IMR-90 (cell line): ENCODE measurements around the gene MET. TPM values are rescaled to one million over a fixed set of nuclear protein-coding genes. Genes with fewer than 3 reads are reported as not detected.

ENCODE experiments used
- ATAC-seq: fragments of 200-7000 bp; cut with Tn5 transposase; 2 replicates; pipeline ENCODE4 v1.9.1; 2020; ENCODE audit warnings: low read depth, mild to moderate bottlenecking, moderate library complexity
- BruUV-seq: library from RNA; stranded (reverse); fragments of 400-500 nt; replicated peaks from 2 replicates; lab custom pipeline; 2021; lab: Mats Ljungman, UMichigan
- CTCF ChIA-PET: fragments of 300-600 bp; formaldehyde crosslinking; extraction: SDS; loops from one replicate; lab custom pipeline; 2021; ENCODE audit warnings: antibody characterized with exemption; lab: Yijun Ruan, JAX
- POLR2A ChIA-PET: fragments of 300-600 bp; sonication (Branson Sonifier 250); formaldehyde crosslinking; loops from one replicate; lab custom pipeline; 2022; ENCODE audit warnings: antibody characterized with exemption; ENCODE audit not compliant: unreplicated experiment; lab: Charles Lee
- DNase-seq: peaks from one replicate; pipeline ENCODE4 v3.0.0; 2013
- H2AFZ ChIP-seq: replicated peaks from 2 replicates; pipeline ENCODE3; 2013; ENCODE audit warnings: low read length, mild to moderate bottlenecking; ENCODE audit not compliant: poor library complexity
- H2AK5ac ChIP-seq: 2 replicates; pipeline ENCODE4 v1.6.1; 2013; ENCODE audit warnings: low read depth, low read length, inconsistent platforms
- H2AK9ac ChIP-seq: replicated peaks from 2 replicates; pipeline ENCODE3; 2013; ENCODE audit warnings: mild to moderate bottlenecking, low read depth, low read length, moderate library complexity; ENCODE audit not compliant: poor library complexity
- H2BK120ac ChIP-seq: 2 replicates; pipeline ENCODE4 v1.6.1; 2013; ENCODE audit warnings: low read depth, low read length, inconsistent platforms
- H2BK15ac ChIP-seq: 3 replicates; pipeline ENCODE4 v1.6.1; 2013; ENCODE audit warnings: low read depth, low read length, inconsistent platforms
- H2BK20ac ChIP-seq: 2 replicates; pipeline ENCODE4 v1.6.1; 2013; ENCODE audit warnings: low read depth, mild to moderate bottlenecking, inconsistent platforms, low read length, moderate library complexity
- H2BK5ac ChIP-seq: 2 replicates; pipeline ENCODE4 v1.6.1; 2013; ENCODE audit warnings: mild to moderate bottlenecking, low read depth, low read length, inconsistent platforms; ENCODE audit not compliant: poor library complexity, severe bottlenecking
- H3K14ac ChIP-seq: replicated peaks from 2 replicates; pipeline ENCODE4 v1.6.1; 2013; ENCODE audit warnings: low read depth, low read length, inconsistent platforms
- H3K18ac ChIP-seq: 2 replicates; pipeline ENCODE4 v1.6.1; 2013; ENCODE audit warnings: low read depth, low read length, control low read depth
- H3K23ac ChIP-seq: 2 replicates; pipeline ENCODE4 v1.6.1; 2013; ENCODE audit warnings: low read depth, low read length, inconsistent platforms
- H3K27ac ChIP-seq: 2 replicates; pipeline ENCODE4 v1.5.1; 2013; ENCODE audit warnings: mild to moderate bottlenecking, control low read depth, low read length; ENCODE audit not compliant: insufficient read depth
- H3K27me3 ChIP-seq: 2 replicates; pipeline ENCODE4 v1.6.1; 2013; ENCODE audit warnings: low read length; ENCODE audit not compliant: control insufficient read depth, insufficient read depth
- H3K36me3 ChIP-seq: 2 replicates; pipeline ENCODE4 v1.6.1; 2013; ENCODE audit warnings: low read length, mixed read lengths; ENCODE audit not compliant: control insufficient read depth, insufficient read depth
- H3K4ac ChIP-seq: 2 replicates; pipeline ENCODE4 v1.6.1; 2013; ENCODE audit warnings: low read depth, low read length, inconsistent platforms
- H3K4me1 ChIP-seq: 2 replicates; pipeline ENCODE4 v1.6.1; 2013; ENCODE audit warnings: low read length, mixed read lengths; ENCODE audit not compliant: control insufficient read depth, insufficient read depth
- H3K4me2 ChIP-seq: 2 replicates; pipeline ENCODE4 v1.6.1; 2013; ENCODE audit warnings: low read depth, mild to moderate bottlenecking, control low read depth, low read length, moderate library complexity
- H3K4me3 ChIP-seq: 2 replicates; pipeline ENCODE4 v1.5.1; 2013; ENCODE audit warnings: low read depth, mild to moderate bottlenecking, control low read depth, low read length, moderate library complexity; ENCODE audit not compliant: insufficient read depth
- H3K56ac ChIP-seq: 2 replicates; pipeline ENCODE4 v1.6.1; 2013; ENCODE audit warnings: low read length, inconsistent platforms; ENCODE audit not compliant: insufficient read depth; ENCODE audit errors: extremely low read depth
- H3K79me1 ChIP-seq, 2 experiments: 2 replicates each; pipeline ENCODE4 v1.6.1; 2013; ENCODE audit warnings: low read length in 2 of 2, inconsistent platforms in 1 of 2, low read depth in 1 of 2
- H3K9ac ChIP-seq: 2 replicates; pipeline ENCODE4 v1.6.1; 2013; ENCODE audit warnings: low read depth, low read length, control low read depth
- H3K9me1 ChIP-seq: 2 replicates; pipeline ENCODE4 v1.6.1; 2013; ENCODE audit warnings: low read length, inconsistent platforms; ENCODE audit not compliant: insufficient read depth
- H3K9me3 ChIP-seq: 2 replicates; pipeline ENCODE4 v1.6.1; 2013; ENCODE audit warnings: low read length; ENCODE audit not compliant: control insufficient read depth, insufficient read depth
- H4K20me1 ChIP-seq: 2 replicates; pipeline ENCODE4 v1.6.1; 2013; ENCODE audit warnings: low read length, inconsistent platforms; ENCODE audit not compliant: insufficient read depth
- H4K5ac ChIP-seq: 2 replicates; pipeline ENCODE4 v1.6.1; 2013; ENCODE audit warnings: mild to moderate bottlenecking, low read depth, low read length, control low read depth
- H4K8ac ChIP-seq, 2 experiments: 2 replicates each; pipeline ENCODE4 v1.6.1; 2013; ENCODE audit warnings: low read depth in 2 of 2, low read length in 2 of 2, control low read depth in 1 of 2, inconsistent platforms in 1 of 2
- H4K91ac ChIP-seq: 2 replicates; pipeline ENCODE4 v1.6.1; 2013; ENCODE audit warnings: low read depth, low read length, inconsistent platforms; ENCODE audit not compliant: insufficient read depth
- BHLHE40 ChIP-seq: fragments of 150-350 bp; IDR thresholded peaks from 2 replicates; pipeline ENCODE4 v1.6.1; 2016; ENCODE audit warnings: mild to moderate bottlenecking, low read depth, low read length
- CEBPB ChIP-seq: IDR thresholded peaks from 2 replicates; pipeline ENCODE4 v1.6.1; 2012; ENCODE audit warnings: low read depth, low read length, improper control_type of control experiment
- FOS ChIP-seq: fragments of 150-350 bp; IDR thresholded peaks from 2 replicates; pipeline ENCODE4 v1.6.1; 2016; ENCODE audit warnings: low read depth, low read length
- MAFK ChIP-seq: IDR thresholded peaks from 2 replicates; pipeline ENCODE4 v1.6.1; 2012; ENCODE audit warnings: low read depth, low read length, improper control_type of control experiment
- MAZ ChIP-seq: IDR thresholded peaks from 2 replicates; pipeline ENCODE4 v1.6.1; 2012; ENCODE audit warnings: low read depth, mild to moderate bottlenecking, low read length, improper control_type of control experiment, moderate library complexity, borderline replicate concordance
- MXI1 ChIP-seq: IDR thresholded peaks from 2 replicates; pipeline ENCODE4 v1.6.1; 2012; ENCODE audit warnings: low read depth, mild to moderate bottlenecking, low read length, moderate library complexity, borderline replicate concordance
- NFE2L2 ChIP-seq: fragments of 150-350 bp; IDR thresholded peaks from 2 replicates; pipeline ENCODE4 v1.6.1; 2016; ENCODE audit warnings: low read depth, mild to moderate bottlenecking, low read length
- POLR2A ChIP-seq: IDR thresholded peaks from 2 replicates; pipeline ENCODE4 v1.6.1; 2012; ENCODE audit warnings: mild to moderate bottlenecking, low read depth, low read length
- RAD21 ChIP-seq: IDR thresholded peaks from 2 replicates; pipeline ENCODE4 v1.6.1; 2012; ENCODE audit warnings: low read length, improper control_type of control experiment
- RCOR1 ChIP-seq: IDR thresholded peaks from 2 replicates; pipeline ENCODE4 v1.6.1; 2012; ENCODE audit warnings: mild to moderate bottlenecking, low read length, improper control_type of control experiment; ENCODE audit not compliant: insufficient replicate concordance
- SMC3 ChIP-seq: fragments of 150-350 bp; IDR thresholded peaks from 2 replicates; pipeline ENCODE4 v1.6.1; 2016; ENCODE audit warnings: low read depth, mild to moderate bottlenecking, antibody characterized with exemption, low read length, moderate library complexity
- WGBS, 2 experiments: methylation state at CpG; one replicate each; pipeline versions ENCODE4 v1.1.5 to v1.1.7; 2013; ENCODE audit warnings: missing lambda C conversion rate in 2 of 2; ENCODE audit not compliant: insufficient read length in 1 of 2; ENCODE audit errors: extremely low coverage in 2 of 2; 5-methylcytosine and 5-hydroxymethylcytosine counted together
- dilution Hi-C: fragments of 300-500 bp; cut with HindIII; formaldehyde crosslinking; loops from one replicate; pipeline ENCODE4 v1.14.3; 2018; ENCODE audit warnings: low sequenced_read_pairs; ENCODE audit not compliant: unreplicated experiment
- in situ Hi-C: fragments of 300-500 bp; cut with MboI; formaldehyde crosslinking; loops from 3 replicates; pipeline ENCODE4 v1.14.3; 2019; ENCODE audit warnings: low sequenced_read_pairs, inconsistent platforms, mixed read lengths
- intact Hi-C: fragments of 100-400 bp; cut with micrococcal nuclease; formaldehyde crosslinking; loops from 2 replicates; pipeline ENCODE4 v1.10.0; 2022
- polyA plus RNA-seq, 3 experiments: library from polyadenylated mRNA; depleted of rRNA; stranded (reverse); fragments of >200 nt; gene quantifications; 2 replicates each; pipeline ENCODE4 v1.2.3, GENCODE V29; 2012; ENCODE audit warnings: low replicate concordance in 1 of 3
- total RNA-seq: library from RNA; depleted of rRNA; stranded (reverse); fragments of >200 nt; gene quantifications from 2 replicates; pipeline ENCODE4 v1.2.3, GENCODE V29; 2012
- TF ChIP-seq, protein P1 (sequence below): fragments of 150-350 bp; IDR thresholded peaks from 2 replicates; pipeline ENCODE4 v1.6.1; 2017; ENCODE audit warnings: mild to moderate bottlenecking, antibody characterized with exemption, low read length, low read depth
- TF ChIP-seq, protein P2 (sequence below): fragments of 150-350 bp; IDR thresholded peaks from 2 replicates; pipeline ENCODE4 v1.6.1; 2016; ENCODE audit warnings: low read depth, mild to moderate bottlenecking, low read length, moderate library complexity, borderline replicate concordance

Gene MET
- total and polyA plus RNA-seq, 2 of the 4 experiments (the other 2 are of a cell fraction), result 15.0 to 84.6 TPM

DNA sequence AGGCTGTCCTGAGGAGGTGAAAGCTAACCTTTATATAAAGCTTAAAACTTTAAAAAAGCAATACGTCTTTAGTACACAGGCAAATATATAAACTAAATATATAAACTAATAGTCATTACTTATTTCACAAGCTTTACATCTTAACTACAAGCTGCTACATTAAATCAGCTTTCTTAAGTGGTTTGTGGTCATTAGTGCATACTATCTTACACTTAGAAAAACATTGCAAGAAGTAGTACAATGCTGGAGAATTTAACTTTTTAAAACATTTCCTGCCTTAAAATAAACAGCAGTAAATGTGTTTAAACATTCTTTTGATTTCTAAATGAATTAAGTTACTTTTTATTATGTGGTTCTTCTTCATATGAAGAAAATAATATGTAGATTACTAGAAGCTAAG, 36.3 kb downstream of the MET start:
- BruUV-seq, result no TSS peak
- intact Hi-C loops, result no loop called here
- WGBS, 2 experiments, result no CpG with 5 or more reads among the region's 1 CpG
- DNase-seq (no peak), ATAC-seq (peak; percentile 70)
- Histone ChIP-seq H2BK20ac (no peak overlapping the region), H3K4me3 (no peak overlapping the region), H3K4me1 (peaks cover 4% of the 10 kb centered on the region), H2BK15ac (peak overlapping the region; percentile 83; the same call in 1 of the 3 replicates), H4K8ac (peak overlapping the region in 1 of 2 experiments; percentile 41; a peak in 1 of 4 replicates), H3K79me1 (peaks cover 20 to 25% of the 10 kb centered on the region in 2 experiments; a peak in 3 of 4 replicates), H3K4me2 (peak overlapping the region; percentile 60; the same call in 1 of the 2 replicates), H4K91ac (no peak overlapping the region), H4K5ac (no peak overlapping the region), H4K20me1 (no peaks in the 10 kb centered on the region), H3K9ac (no peak overlapping the region), H2AK9ac (no peak overlapping the region), H3K9me3 (no peaks in the 10 kb centered on the region), H3K56ac (no peak overlapping the region), H3K36me3 (no peaks in the 10 kb centered on the region), H3K27ac (no peak overlapping the region), H3K23ac (no peak overlapping the region), H3K18ac (no peak overlapping the region; the same call in 1 of the 2 replicates), H3K4ac (peak overlapping the region; percentile 39; the same call in 1 of the 2 replicates), H3K14ac (no peak overlapping the region), H2BK120ac (0 out of 2 replicates have a peak overlapping the region, but pooled peaks have one; percentile 45), H2BK5ac (peak overlapping the region; percentile 79), H3K27me3 (no peaks in the 10 kb centered on the region), H3K9me1 (peaks cover 5% of the 10 kb centered on the region), H2AK5ac (peak overlapping the region; percentile 42; the same call in 1 of the 2 replicates), H2AFZ (no peak overlapping the region)
- ChIA-PET CTCF (interaction anchor here (1.2 to 1.3 kb wide), 2 partner anchors 9 to 10 kb away, joined by 3 to 4 read pairs; no protein-coding TSS in a partner anchor), POLR2A (interaction anchor here (0.6 kb wide), 1 partner anchor 583 kb away, joined by 3 read pairs; no protein-coding TSS in a partner anchor)
- in situ Hi-C loops, result no loop called here
- dilution Hi-C loops, result no loop called here
- no peak for TF ChIP-seq MAZ
- TF ChIP-seq, protein P1, sequence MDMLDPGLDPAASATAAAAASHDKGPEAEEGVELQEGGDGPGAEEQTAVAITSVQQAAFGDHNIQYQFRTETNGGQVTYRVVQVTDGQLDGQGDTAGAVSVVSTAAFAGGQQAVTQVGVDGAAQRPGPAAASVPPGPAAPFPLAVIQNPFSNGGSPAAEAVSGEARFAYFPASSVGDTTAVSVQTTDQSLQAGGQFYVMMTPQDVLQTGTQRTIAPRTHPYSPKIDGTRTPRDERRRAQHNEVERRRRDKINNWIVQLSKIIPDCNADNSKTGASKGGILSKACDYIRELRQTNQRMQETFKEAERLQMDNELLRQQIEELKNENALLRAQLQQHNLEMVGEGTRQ, result no peak
- TF ChIP-seq, protein P2, sequence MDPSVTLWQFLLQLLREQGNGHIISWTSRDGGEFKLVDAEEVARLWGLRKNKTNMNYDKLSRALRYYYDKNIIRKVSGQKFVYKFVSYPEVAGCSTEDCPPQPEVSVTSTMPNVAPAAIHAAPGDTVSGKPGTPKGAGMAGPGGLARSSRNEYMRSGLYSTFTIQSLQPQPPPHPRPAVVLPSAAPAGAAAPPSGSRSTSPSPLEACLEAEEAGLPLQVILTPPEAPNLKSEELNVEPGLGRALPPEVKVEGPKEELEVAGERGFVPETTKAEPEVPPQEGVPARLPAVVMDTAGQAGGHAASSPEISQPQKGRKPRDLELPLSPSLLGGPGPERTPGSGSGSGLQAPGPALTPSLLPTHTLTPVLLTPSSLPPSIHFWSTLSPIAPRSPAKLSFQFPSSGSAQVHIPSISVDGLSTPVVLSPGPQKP, result no peak
- TF ChIP-seq RAD21, result no peak
- no peak for TF ChIP-seq RCOR1
- no peak for TF ChIP-seq MAFK
- no peak for TF ChIP-seq CEBPB
- no peak for TF ChIP-seq SMC3
- no peak for TF ChIP-seq MXI1
- TF ChIP-seq NFE2L2, result no peak
- TF ChIP-seq BHLHE40, result no peak
- no peak for TF ChIP-seq POLR2A
- no peak for TF ChIP-seq FOS
